Inferior parietal cortex (tissue), 1 donor: ENCODE measurements around the gene PRR11.
"Not testable (repeated sequence)": the region's sequence is repeated elsewhere in the genome, so short reads cannot be mapped to it uniquely, and the experiment has no call there.

ENCODE experiments used
- DNase-seq: peaks from one replicate; pipeline ENCODE4 v3.0.0-alpha.2; 2016; ENCODE audit errors: extremely low spot score

PRR11 gene

GRCh38 chr17:59219992-59220327 lies 64.4 kb downstream of the PRR11 start:
- no peak for DNase-seq

GRCh38 chr17:59220328-59221158 lies 65.0 kb downstream of the PRR11 start, which contains the start of gene GDPD1:
Gene GDPD1, plus strand, starts transcription at chr17:59220511. Its CDS starts 99 bp downstream, at chr17:59220610.
- peak; percentile 96 for DNase-seq

- DNase-seq: peak; percentile 25
Observed at GRCh38 chr17:59221159-59221847, 65.8 kb downstream of the PRR11 start.

GRCh38 chr17:59223813-59224212 lies 68.3 kb downstream of the PRR11 start:
- DNase-seq: no peak

GRCh38 chr17:59228588-59228987 lies 73.0 kb downstream of the PRR11 start:
- DNase-seq: not testable (repeated sequence)

- no peak for DNase-seq
Observed at GRCh38 chr17:59230764-59231163, 75.2 kb downstream of the PRR11 start.

- peak; percentile 63 for DNase-seq
Observed at GRCh38 chr17:59234631-59235030, 79.1 kb downstream of the PRR11 start.

GRCh38 chr17:59238906-59239305 lies 83.4 kb downstream of the PRR11 start:
- no peak for DNase-seq

GRCh38 chr17:59244081-59244480 lies 88.5 kb downstream of the PRR11 start:
- DNase-seq: no peak
